HG03558 (cell line): ENCODE results near the gene STEAP2.
"Not testable (repeated sequence)": the region's sequence is repeated elsewhere in the genome, so short reads cannot be mapped to it uniquely, and the experiment has no call there.

ENCODE experiments used
- ATAC-seq: cut with Tn5 transposase; IDR thresholded peaks from one replicate; pipeline ENCODE4 v1.9.1; 2021; ENCODE audit warnings: moderate number of reproducible peaks; ENCODE audit not compliant: unreplicated experiment; ENCODE audit errors: extremely low read depth

STEAP2 gene

DNA sequence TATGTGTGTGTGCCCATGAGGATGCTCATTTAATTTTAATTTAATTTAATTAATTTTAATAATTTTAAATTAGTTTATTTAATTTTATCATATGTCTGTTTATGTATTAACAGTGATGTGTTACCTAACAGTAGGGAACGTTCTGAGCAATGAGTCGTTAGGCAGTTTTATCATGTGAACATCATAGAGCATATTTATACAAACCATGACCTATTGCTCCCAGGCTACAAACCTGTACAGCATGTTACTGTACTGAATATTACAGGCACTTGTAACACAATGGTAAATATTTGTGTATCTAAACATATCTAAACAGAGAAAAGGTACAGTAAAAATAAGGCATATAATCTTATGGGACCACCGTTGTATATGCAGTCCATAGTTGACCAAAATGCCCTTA lies 19.8 kb downstream of the STEAP2 start:
- no peak for ATAC-seq

DNA sequence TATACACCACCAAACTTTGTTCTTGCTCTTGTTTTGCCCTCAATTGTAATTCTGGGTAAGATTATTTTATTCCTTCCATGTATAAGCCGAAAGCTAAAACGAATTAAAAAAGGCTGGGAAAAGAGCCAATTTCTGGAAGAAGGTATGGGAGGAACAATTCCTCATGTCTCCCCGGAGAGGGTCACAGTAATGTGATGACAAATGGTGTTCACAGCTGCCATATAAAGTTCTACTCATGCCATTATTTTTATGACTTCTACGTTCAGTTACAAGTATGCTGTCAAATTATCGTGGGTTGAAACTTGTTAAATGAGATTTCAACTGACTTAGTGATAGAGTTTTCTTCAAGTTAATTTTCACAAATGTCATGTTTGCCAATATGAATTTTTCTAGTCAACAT lies 20.9 kb downstream of the STEAP2 start:
- no peak for ATAC-seq

DNA sequence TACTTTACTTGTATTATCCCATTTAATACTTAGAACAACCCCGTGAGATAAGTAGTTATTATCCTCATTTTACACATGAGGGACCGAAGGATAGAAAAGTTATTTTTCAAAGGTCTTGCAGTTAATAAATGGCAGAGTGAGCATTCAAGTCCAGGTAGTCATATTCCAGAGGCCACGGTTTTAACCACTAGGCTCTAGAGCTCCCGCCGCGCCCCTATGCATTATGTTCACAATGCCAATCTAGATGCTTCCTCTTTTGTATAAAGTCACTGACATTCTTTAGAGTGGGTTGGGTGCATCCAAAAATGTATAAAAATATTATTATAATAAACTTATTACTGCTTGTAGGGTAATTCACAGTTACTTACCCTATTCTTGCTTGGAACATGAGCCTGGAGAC lies 22.0 kb downstream of the STEAP2 start:
- ATAC-seq = no peak

DNA sequence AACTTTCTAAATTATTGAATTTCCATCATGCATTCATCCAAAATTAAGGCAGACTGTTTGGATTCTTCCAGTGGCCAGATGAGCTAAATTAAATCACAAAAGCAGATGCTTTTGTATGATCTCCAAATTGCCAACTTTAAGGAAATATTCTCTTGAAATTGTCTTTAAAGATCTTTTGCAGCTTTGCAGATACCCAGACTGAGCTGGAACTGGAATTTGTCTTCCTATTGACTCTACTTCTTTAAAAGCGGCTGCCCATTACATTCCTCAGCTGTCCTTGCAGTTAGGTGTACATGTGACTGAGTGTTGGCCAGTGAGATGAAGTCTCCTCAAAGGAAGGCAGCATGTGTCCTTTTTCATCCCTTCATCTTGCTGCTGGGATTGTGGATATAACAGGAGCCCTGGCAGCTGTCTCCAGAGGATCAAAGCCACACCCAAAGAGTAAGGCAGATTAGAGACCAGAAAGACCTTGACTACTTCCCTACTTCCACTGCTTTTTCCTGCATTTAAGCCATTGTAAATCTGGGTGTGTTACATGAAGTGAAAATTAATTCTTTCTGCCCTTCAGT lies 25.3 kb downstream of the STEAP2 start:
- no peak for ATAC-seq

DNA sequence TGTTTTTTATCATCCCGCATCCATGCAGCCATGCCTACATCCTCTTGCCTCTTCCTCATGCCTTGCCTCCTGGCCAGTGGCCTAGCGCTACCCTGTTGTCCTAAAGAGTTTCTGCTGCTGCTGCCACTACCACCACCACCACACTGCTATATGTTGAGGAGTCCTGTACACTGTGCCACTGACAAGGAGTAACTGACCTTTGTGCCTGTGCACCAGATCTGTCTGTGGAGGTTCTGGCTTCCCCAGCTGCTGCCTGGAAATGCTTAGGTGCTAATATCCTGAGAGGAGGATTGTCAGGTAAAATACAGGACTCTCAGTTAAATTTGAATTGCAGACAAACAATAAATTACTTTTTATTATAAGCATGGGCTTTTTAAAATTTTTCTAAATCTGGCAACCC lies 26.5 kb downstream of the STEAP2 start:
- ATAC-seq = no peak

DNA sequence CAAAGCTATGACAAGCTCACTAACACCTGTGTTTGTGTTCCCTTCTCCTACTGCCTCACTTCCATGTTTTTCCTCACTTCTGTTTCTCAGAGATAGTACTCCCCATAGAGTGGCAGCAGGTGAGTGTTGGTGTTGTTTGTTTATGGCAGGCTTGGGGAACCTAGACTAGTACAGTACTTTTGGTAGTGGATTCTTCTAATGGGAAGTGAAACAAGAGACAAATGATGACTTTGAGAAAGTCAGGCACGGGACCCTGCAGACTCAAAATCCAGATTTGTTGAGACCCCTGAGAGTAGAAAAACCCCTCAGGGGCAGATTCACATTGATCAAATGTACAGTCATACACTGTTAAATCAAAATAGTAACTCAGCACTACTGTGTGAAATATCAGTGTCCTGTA lies 27.0 kb downstream of the STEAP2 start:
- ATAC-seq = no peak

DNA sequence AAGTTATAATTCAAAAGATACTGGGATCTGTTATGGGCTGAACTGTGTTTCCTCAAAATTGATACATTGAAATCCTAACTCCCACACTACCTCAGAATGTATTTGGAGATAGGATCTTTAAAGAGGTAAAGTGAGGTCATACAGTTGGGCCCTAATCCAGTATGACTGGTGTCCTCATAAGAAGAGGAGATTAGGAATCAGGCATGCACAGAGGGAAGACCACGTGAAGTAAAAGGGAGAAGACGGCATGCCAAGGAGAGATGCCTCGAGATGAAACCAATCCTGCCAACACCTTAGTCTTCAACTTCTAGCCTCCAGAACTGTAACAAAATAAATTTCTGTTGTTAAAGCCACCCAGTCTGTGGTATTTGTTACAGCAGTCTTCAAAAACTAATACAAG lies 27.5 kb downstream of the STEAP2 start:
- ATAC-seq = no peak

DNA sequence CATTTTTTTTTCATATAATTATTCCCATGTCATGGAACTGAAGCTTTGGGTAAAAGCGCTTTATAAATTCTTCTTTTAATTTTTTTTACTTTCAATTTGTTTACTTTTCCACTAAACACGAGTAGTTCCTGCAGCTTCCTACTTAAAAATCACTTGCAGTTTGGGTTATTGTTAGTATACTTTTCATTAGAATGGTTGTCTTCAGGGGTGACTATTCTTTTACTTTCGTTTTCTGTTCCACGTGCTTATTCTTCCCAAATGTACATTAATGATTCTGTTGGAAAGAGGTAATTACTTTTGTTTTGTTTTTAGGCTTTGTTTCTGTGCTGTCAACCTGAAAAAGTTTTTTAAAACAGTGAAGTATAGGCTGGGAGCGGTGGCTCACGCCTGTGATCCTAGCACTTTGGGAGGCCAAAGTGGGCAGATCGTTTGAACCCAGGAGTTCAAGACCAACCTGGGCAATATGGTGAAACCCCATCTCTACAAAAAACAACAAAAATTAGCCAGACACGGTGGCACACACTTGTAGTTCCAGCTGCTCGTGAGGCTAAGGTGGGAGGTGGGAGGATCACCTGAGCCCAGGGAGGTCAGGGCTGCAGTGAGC lies 28.2 kb downstream of the STEAP2 start:
- ATAC-seq = no peak

DNA sequence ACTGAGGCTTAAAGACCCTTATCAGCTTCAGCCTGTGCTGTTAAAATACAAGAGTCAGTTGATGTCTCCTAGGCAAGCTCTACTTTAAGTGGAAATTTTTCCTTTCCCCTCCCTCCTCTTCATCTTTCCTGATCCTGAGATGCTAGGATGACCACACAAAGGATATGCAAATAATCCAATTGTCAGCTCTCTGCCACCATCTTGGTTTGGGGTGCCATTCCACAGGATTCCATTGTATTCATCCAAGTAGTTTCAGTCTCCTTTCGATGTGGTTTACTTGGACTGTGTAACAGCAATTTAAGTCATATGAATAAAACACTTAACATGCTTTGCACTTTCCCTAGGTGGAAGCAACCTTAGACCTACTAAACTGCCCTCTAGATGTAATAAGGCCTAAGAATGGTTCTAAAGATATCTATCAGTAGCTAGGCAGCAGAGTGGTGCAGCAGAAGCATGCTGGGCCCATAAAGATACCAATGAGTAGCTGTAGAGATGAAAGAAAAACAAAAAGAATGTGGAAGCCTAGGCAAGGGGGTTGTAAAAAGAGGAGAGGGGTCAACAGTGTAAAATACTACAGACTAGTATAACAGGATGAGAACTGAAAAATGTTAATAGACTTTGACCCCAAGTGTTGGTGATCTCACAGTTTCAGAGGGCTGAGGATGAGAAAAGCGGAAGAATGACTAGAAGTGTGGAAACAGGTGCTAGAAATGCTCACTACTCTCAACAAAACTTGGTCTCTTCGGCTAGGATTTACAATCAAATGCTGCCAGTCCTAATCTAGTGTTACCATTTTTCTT lies 31.0 kb downstream of the STEAP2 start:
- ATAC-seq = peak; percentile 70

DNA sequence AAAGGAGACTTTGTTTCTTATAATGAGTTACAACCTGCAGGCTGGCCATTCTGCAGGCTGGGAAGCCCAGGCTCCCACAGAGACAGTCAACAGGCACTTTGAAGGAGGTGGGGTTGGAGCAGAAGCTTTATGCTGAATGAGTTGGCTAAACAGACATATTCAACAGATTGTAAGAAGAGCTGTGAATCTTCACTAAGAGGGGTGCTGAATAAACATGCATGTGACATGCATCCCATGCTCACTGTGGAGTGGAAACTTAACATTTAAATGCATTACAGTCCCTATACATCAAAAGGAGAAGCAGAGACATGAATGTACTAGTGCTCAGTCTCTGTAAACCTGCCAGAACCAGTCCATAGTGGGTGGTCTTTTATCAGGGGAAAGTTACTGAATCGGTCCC lies 32.0 kb downstream of the STEAP2 start:
- ATAC-seq = no peak

DNA sequence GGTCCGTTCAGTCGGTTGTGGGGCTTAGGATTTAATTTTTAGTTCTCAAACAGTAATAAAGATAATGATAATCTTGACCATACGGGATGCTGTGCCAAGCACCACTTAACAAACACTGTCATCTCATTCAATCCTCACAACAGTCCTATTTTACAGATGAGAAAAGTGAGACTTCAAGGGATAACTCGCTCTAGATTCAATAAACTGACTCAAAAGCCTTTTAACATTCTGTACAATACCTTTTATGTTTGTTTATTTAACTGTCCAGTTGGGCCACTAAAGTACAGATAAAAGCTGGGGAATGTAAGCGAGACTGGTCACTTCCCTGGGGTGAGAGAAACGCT lies 33.0 kb downstream of the STEAP2 start:
- ATAC-seq = no peak

DNA sequence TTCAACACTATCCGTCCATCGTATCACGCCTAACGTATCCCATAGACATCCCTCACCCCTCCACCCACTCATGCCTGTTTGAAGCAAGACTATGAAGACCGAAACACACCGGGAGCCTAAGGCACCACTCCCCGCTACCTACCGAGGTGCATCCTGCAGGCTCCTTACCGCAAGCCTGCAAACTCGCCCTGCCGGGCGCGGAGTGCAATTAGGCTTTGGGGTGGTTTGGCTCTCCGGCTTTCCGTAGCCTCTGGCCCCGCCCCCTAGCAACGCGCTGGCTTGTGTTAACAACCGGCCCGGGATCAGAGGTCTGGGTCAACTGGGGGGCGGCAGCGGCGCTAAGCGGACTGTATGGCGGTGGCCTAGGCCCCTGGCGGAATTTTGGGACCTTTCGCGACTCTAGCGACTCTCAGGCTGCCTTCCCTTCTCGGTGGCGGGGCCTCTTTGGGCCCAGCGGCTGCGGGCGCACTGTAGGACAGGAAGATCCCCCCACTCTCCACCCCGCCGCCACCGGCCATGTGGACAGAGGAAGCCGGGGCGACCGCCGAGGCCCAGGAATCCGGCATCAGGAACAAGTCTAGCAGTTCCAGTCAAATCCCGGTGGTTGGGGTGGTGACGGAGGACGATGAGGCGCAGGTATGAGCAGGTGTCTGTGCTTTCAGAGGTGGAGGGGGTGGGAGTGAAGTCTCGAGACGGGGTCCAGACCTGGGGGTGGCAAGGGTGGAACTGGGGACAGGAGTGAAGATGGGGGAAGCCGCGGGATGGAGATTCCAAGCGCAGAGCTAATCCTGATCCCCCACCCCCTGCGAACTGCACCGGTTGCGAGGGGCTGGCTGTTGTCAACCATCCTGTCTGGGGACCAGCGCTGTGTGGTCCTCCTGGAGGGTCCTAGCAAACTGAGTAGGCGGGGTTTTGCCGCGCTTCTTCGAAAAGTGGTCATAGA lies 33.6 kb downstream of the STEAP2 start, which contains the start of gene CFAP69:
CFAP69 (plus strand) TSS at position 266 of the 943 bp plus-strand sequence; CDS start at position 517, 251 bp downstream.
- ATAC-seq = peak; percentile 64

DNA sequence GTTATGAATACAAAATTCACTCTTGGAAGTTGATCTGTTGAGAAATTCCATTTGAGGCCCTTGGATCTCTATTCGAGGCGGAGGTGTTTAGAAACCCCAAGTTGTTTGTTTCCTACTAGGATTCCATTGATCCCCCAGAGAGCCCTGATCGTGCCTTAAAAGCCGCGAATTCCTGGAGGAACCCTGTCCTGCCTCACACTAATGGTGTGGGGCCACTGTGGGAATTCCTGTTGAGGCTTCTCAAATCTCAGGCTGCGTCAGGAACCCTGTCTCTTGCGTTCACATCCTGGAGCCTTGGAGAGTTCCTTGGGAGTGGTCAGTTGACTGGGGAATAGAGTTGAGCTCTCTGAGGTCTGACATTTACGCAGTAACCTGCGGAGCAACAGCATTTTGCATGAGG lies 34.6 kb downstream of the STEAP2 start:
- no peak for ATAC-seq

DNA sequence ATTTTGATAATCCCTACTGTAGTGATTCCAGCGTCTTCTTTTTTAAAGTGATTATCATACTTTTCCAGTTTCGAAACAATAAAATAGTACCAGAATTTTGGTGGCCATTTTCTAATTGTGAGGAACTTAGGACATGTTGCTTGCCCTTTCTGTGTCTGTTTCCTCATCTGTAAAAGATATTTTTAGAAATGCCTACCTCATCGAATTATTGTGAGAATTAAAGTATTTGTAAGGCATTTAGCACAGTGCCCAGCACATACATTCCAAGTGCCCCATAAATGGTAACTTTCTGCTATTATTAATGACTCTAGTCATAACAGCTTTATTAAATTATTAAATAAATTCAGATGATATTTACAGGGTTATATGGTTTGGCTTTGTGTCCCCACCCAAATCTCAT lies 37.2 kb downstream of the STEAP2 start:
- no peak for ATAC-seq

DNA sequence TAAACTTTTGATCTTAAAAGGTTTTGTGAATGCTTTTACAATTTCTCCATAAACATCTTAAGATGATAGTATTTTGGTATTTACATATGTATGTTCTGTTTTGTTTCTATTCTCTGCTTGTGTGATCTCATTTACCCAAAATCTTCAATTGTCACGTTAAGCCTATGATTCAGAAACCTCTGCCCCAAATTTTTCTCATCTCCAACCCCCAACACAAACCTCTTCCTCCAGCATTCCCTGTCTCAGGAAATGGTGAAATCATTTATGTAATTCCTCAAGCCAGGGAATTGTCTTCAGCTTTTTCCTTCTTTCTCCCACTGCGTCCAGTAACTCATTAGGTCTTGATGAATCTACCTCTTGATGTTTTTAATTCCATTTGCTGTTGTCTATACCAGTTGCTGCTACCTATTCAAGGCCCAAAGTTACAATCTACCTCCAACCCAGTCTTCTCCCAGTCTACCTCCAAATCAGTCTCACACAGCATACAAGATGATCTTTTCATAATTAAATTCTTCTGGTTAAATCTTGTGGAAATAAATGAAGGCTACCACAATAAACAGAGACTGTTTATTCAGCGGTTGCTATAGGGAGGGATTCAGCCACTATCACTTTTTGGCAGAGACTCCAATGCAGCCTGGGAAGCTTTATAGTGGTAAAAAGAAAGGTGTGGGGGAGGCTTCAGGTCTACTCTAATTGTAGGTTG lies 39.2 kb downstream of the STEAP2 start:
- ATAC-seq = no peak

DNA sequence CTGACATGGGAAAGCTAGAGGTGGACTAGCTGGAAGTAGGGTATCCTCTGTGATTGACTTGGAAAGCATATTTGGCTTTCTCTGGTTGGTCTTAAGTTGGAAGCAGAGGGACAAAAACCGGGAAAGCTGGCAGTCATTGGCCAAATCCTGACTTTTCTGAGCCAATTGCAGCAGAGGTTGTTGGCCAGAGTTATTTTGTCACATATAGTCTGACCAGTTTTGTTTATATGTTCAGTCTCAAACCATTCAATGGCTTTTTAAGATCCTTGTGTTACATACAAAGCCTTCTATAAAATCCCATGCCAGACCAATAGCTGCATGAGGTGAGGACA lies 39.7 kb downstream of the STEAP2 start:
- no peak for ATAC-seq

DNA sequence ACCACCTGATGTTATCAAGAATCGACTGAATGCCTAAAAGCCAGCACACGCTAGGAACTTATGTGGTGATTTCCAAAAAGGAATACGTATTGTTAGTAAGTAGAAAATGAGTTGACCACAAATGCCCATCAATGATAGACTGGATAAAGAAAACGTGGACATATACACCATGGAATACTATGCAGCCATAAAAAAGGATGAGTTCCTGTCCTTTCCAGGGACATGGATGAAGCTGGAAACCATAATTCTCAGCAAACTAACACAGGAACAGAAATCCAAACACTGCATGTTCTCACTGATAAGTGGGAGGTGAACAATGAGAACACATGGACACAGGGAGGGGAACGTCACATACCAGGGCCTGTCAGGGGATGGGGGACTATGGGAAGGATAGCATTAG lies 44.5 kb downstream of the STEAP2 start:
- not testable (repeated sequence) for ATAC-seq

DNA sequence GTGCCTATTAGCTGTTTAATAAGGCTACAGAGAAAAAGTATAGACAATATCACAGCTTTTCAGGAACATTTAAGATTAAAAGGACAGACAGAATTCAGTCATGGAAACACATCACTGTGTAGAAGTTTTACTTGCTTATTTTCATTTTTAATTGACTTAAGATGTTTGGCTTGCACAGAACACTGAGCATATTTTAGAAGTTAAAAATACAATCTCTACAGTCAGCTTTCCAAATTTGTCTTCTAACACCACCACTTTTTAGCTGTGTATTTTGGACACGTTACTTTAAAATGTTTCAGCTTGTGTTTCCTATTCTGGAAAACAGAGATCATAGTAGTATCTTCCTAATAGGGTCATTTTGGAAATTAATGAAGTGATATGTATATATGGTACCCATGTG lies 45.2 kb downstream of the STEAP2 start:
- no peak for ATAC-seq

DNA sequence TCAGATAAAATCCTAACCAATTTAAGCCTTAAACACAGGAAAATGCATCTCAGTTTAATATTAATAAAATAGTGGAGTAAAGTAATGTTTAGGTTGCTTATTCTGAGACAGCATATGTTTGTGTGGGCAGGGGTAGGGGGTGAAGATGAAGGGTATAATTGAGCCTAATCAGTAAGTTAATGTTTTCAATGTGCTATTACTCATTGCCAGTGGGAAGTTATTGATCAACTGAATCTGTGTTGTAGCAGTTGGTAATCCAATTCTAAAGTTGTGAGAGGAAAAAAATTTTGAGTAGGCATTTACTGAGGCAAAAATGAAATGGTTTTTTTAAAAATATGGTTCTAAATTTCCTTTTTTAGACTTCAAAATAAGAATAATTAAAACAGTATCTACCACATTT lies 49.9 kb downstream of the STEAP2 start:
- no peak for ATAC-seq

DNA sequence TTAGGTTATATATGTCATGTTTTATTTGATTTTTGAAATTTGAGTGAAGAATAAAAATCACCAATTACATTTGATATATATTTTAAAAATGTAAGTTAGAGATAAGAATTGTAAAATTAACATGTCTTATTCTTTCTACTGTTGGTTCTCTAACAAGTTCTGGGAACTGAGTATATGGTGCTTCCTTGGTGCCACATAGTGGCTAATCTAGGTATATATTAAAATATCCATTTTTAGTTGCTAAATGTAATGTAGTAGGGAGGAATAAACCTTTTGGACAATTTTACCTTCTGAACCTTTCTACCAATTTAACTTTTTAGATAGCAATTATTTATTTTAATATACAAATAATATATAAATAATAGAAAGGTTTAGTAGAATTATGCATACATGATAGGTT lies 50.9 kb downstream of the STEAP2 start:
- ATAC-seq = no peak
